ENCODE measurements around the gene LRRIQ3.
"Not testable (repeated sequence)": the region's sequence is repeated elsewhere in the genome, so short reads cannot be mapped to it uniquely, and the experiment has no call there.

Gene LRRIQ3, protein sequence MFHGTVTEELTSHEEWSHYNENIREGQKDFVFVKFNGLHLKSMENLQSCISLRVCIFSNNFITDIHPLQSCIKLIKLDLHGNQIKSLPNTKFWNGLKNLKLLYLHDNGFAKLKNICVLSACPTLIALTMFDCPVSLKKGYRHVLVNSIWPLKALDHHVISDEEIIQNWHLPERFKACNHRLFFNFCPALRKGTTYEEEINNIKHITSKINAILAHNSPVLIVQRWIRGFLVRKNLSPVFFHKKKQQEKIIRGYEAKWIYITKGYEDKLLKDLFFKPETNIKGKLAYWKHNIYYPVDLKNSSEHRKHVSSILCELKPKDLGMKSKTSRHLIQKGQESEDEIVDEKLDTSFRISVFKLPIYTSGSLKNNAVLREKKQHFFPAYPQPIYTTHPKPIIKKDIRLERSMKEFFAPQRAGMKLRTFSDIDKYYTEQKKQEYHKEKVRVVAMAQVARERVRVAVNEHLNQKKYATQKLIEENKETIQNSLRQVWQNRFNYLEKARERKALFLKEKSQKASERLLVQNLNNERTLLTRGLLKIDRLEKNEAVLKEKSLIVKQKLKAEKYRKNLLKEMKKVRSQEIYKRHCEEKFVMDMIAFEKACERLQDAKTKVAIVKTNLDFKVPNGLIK

DNA sequence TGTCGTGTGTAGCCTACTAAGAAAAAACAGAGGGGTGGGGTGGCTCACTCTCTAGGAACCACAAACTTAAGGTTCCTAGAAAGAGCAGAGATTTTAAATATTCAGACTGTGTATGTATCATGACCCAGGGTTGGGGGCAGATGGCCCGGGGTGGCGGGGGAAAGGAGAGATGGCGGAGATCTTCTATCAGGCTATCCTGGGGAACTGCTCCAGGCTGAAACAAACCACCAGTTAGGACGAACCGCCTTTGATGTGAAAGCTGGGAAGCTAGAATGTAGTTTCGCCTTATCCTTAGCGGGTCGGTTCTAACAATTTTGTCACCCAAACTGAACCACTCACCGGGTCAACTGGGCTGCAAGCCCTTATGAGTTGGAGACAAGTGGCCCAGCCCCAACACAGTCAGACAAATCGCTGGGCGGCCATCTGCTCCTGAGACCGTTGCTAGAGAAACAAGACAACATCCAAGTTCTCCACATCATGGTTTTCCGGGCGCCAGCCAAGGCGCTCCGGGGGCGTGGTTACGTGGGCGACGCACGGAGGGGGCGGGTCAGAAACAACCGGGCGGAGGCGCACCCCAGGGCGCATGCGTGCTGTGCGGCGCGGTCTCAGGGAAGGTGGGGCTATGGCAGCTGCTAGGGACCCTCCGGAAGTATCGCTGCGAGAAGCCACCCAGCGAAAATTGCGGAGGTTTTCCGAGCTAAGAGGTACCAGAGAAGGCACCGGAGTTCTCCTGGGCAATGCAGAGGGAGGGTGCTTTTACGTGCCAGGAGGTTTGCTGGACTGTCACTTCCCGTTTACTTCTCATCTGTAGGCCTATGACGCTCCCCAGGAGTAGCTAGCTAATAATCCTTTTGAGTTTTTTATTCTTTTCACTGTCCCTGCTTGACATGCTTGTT, at the start of gene LRRIQ3, which contains the start of gene FPGT:
Gene LRRIQ3 (minus strand): TSS at position 520 of the 896 bp plus-strand sequence. CDS start 14,492 bp downstream, outside the sequence.
Gene FPGT (plus strand): TSS at position 586 of the 896 bp plus-strand sequence. CDS start 37 bp downstream, at position 623.
- DNase-seq = peak; percentile 97

DNA sequence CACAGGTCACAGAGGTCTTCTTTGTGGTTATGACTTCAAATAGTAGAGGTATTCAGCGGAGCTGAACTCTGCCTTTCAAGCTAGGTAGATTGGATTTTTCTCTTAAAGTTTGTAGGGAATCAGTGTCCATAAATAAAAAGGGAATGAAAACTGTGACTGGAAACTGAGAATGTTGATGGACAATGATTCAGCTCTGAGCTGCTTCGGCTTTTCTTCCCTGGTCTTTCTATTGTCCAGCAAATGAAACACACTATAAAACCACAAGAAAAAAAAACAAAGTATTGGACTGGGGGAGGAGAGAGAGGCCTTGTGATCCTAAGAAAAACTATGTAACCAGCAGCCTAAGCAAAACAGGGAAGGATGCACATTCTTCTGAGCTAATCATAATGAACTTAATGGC, 48.3 kb upstream of the LRRIQ3 start:
- DNase-seq = no peak

DNA sequence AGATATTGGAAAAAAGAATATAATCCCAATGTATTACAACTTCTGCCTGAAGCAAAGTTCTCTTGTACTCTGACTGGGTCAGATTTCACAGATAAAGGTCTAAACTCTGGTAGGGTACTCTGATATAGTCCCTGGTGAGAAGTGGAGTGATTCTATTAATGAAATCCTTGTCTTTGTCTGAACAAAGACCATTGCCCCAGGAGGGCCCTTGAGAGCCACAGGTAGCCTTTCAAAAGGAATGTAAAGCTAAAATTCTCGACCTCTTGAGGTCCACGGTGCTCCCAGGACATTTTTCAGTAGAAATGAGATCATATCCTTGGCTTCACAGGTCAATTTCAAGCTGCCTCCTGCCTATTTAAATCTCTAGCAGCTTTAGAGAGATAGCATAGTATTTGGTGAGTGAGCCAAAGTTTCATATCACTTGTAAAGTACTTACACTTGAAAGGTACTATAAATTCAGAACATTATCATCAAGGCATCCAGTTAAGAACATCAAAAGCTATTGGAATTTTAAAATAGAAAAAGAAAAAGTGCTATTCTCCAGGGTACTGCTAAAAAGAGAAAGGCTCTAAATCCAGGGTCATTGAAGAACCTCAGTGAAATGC, 47.3 kb upstream of the LRRIQ3 start:
- DNase-seq = peak; percentile 13

DNA sequence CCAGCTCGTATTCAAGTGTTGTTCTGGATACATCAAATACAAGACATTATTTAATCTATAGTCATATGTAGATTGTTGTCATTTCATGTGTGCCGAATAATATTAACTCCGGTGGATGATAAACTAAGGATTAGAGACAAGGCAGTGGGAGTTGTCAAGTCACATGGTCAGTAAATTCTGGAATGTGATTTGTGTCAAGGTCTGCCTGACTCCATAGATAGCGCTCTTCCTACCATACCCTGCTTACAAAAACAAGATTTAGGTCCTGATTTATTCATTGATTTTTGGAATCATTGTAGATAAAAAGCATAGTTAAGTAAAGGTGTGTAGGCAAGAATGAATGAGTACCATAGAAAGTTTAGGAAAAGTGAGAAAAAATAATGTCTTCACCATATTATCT, 39.8 kb upstream of the LRRIQ3 start:
- DNase-seq = no peak

DNA sequence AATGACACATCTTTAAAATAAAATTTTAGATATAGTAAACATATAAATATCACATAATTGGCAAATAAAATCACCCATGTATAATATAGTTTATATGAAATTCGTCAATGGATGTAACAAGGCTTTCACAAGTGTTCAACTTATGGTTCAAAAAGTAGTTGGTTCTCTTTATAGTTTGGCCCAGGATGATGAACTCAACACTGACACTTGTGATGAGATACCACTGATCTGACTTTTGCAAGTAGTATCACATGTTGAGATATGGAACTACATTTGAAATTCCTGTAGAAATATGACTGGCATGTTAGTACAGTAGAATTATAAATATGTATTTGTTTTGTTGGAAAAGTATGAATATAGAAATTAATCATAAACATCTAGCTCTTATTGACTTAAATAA, 39.1 kb upstream of the LRRIQ3 start:
- no peak for DNase-seq

DNA sequence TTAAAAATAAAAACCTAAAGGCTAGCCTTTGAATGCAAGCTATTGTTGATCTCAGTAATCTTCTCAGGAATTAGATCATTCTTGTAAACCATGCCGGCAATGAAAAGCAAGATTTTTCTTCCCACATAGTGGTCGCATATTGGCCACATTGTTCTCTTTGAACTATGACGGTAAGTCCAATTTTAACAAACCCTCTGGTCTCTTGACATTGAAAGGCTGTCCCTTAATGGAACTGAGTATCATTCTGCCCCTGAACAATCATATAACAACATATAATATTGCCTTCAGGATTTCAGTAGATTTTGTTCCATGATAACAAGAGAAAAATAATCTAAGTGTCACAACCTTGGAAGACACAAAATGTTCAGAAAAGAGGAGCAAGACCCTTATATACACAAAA, 38.5 kb upstream of the LRRIQ3 start:
- no peak for DNase-seq

DNA sequence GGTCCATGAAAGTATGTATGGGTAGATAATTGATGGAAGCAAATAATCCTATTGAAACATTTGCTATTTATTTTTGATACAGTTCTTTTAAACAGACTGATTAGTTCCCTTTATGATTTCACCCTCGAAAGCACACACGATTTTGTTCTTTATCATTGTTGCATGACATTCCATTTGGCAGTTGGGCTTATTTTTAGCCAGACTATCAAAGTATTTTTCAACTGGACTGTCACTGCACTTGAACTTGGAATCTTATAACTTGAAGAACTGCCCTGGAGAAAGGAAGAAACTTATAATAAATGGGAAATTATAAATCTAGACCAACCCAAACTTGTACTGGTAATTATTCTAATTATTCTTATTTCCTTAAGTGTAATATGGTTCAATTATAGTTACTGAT, 37.2 kb upstream of the LRRIQ3 start, which contains the start of gene TNNI3K:
Gene TNNI3K (plus strand): TSS at position 235 of the 400 bp plus-strand sequence. CDS start 65 bp downstream, at position 300.
- DNase-seq = no peak

DNA sequence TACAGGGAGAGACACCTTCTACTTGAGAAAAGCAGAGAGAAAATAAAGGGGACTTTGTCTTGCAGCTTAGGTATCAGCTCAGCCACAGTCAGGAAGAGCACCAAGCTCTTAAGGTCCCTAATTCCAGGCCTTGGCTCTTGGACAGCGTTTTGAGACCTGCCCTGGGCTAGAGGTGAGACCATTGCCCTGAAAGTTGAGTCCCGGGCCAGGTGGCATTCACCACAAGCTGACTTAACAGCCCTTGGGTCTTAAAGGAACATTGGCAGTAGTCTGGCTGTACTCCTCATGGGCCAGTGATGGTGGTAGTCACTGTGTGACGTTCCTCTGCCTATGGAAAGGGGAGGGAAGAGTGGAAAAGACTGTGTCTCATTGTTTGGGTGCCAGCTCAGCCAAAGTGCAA, 25.5 kb upstream of the LRRIQ3 start:
- no peak for DNase-seq

DNA sequence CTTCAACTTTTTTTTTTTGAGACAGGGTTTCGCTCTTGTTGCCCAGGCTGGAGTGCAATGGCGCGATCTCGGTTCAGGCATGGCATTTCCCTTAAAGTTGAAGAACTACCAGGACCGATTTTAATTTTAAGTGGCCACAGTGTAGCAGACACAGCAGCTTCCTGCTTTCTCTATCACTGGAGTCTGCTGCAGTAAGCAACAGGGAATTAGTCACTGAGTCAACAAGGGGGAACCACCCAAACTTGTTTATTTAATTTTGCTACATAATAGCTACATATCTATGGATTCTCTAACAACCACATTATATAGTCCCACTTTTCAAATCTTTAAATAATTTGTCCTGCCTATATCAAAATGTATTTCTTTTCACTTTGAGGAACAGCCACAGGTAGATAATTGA, 24.7 kb upstream of the LRRIQ3 start:
- DNase-seq = no peak

DNA sequence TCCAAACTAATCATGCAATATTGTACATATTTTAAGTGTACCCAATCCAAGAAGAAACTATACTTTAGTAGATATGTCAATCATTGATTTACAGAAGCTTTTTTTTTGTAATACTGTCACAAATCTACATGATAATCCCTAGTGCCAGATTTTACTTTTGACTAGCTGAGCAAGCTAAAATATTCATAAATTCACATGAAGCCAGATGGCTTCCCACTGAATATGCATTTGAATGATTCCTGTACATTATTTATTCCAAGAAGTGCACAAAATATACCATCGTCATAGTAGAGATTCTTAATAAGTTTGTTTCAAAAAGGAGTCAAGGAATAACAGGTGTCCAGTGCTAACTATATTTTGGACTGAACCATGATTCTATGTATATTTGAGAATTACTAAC, 17.3 kb upstream of the LRRIQ3 start:
- DNase-seq = no peak

DNA sequence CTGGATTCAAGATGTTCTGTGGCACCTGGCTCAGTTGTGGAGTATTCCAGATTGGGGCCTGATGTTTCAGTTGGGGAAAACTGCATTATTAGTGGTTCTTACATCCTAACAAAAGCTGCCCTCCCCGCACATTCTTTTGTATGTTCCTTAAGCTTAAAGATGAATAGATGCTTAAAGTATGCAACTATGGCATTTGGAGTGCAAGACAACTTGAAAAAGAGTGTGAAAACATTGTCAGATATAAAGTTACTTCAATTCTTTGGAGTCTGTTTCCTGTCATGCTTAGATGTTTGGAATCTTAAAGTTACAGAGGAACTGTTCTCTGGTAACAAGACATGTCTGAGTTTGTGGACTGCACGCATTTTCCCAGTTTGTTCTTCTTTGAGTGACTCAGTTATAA, 7.3 kb upstream of the LRRIQ3 start:
- DNase-seq = no peak

DNA sequence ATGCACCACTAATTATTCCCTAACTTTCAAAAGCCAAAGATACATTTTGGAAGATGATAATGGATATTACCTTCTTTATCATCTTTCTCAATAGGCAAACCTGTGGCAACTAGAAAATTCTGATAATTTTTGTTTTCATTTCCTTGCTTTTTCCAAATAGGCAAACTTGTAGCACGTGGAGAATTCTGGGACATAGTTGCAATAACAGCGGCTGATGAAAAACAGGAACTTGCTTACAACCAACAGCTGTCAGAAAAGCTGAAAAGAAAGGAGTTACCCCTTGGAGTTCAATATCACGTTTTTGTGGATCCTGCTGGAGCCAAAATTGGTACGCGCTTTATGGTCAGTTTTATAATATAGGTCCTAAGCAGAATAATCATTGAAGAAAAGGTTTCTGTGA, 1.5 kb upstream of the LRRIQ3 start:
- no peak for DNase-seq

DNA sequence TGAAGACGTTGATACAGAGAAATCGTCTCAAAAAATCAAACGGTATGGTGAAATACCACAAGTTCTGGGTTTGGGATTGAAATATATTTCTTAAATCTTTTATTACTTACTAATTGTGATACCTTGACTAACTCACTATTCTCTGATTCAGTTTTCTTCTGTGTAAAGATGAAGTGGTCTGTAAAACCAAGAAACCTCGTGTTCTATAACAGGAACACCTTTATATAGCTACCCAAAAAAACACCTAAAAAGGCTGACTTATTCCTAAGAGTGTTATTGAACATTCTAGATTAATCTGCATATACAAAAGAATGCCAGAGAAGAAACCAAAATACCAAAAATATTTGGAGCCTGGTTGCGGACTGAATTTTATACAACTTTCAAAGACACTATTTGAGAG, 721 bp downstream of the LRRIQ3 start:
- DNase-seq = no peak

DNA sequence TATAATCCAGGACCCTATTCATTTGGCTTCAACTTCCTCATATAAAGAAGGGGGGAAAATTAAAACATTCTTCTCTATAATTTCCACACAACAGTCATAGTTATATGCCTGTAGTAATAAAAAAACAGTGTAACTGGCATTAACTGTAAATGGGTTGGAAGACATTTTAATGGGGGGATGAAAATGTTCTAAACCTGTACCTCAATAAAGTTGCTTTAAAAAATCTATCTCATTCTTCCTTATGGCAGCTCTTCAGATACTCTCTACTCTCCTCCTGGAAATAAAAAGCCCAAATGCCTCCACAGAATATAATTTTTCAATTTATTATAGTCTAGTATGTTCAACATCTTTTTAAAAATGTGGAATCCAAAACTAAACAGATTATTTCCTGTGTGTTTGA, 2.6 kb downstream of the LRRIQ3 start:
- DNase-seq = no peak

DNA sequence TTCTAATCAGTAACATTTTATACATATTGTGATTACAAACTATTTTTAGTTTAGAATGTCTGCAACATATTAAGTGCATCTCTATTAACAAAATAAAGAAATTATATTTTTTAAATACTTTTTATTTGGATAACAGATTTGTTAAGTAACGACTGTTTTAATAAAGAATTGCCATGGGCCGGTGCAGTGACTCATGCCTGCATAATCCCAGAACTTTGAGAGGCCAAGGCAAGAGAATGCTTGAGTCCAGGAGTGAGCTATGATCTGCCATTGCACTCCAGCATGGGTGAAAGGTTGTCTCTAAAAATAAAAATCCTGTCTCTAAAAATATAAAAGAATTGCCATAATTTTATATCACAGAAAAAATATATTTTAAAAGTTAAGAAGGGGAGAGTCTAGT, 4.1 kb downstream of the LRRIQ3 start:
- no peak for DNase-seq

DNA sequence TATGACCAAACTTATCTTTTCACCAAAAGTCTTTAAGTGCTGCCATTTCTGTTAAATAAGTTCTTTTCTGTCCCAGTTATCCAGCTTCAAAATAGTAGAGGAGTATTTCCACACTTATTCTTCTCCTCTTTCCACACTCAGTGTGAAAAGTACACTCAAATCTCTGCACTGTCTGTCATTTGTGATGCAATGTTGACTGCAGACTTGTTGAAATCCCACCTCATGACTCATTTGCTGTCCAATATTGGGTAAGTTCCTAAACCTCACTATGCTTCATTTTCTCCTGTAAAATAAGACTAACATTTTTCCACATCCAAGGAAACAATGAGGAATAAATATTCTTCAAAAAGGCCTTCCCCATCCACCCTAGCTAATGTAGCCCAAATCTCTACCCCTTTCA, 17.5 kb downstream of the LRRIQ3 start:
- no peak for DNase-seq

DNA sequence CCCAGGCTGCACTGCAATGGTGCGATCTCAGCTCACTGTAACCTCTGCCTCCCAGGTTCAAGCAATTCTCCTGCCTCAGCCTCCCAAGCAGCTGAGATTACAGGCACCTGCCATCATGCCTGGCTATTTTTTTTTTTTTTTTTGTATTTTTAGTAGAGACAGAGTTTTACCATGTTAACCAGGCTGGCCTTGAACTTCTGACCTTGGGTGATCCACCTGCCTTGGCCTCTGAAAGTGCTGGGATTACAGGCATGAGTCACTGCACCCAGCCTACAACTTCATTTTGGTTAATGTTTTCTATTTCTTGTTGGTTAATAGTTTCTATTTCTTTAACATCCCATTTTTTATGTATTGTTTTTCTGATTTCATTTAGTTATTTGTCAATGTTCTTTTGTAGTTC, 23.6 kb downstream of the LRRIQ3 start:
- DNase-seq = not testable (repeated sequence)

DNA sequence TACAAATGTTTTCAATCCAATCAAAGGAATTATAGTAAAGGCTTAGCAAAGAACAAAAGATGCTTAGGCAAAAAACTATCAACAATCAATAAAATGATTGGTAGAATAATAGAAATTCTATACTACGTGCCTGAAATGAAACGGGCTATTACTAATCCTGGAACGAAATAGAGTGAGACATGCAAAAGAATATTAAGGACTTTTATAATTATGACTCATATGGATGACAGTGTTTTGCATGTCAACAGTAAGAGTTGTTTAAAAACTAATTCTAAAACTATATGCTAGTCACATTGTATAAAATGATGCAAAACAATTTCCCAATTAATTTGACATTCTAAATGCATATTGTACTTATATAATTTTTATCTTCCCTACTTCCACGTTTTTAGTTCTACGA, 35.6 kb downstream of the LRRIQ3 start:
- DNase-seq = no peak

DNA sequence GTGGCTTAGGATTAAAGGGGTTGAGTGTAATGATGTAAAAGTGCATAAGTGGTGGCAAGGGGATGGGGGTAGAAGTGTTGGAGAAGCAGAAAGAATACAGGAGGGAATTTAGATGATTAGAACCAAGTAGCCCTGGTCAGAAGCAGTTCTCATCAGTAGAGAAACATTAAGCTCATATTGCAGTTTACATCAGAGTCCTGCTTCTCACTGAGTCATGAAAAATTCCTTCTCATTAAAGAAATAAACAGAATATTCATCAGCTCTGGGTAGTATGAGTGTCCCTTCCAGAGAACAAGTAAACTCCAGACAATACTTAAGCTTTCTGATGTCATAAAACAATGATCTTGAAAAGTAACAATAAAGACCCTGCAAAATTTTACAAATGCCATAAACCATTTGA, 36.5 kb downstream of the LRRIQ3 start:
- no peak for DNase-seq

DNA sequence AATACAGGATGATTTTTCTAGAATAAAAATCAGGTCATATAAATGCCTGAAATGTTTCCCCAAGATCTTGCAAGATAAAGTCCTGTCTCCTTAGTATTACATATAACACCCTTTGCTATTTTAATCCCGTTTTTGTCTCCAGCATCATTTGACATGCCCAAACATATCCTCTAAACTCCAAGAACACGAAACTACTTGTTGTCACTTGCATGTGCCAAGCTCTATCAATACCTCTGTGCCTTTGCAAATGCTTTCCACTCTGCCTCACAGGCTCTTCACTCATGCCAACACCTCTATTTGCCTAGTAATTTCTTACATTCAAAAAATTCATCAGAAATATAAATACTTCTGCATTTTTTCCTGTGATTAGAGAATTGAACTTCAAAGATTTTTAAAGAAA, 37.9 kb downstream of the LRRIQ3 start:
- no peak for DNase-seq

DNA sequence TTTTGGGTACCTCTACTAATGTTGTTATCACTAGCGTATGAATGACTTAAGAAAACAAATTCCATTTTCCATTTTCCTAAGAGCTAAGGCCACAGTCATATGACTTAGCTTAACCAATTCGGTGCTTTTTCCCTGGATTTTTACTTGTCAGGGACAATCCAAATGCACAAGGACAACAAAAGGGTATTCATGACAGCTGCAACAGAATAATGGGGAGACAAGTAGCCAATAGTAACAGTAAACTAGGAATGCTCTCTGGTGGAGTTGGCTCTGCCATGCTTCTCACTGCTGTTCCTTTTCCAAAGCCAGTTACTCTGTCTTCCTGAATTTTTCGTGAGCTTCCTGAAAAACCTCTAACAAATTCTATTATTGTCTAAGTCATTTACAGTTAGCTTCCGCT, 52.9 kb downstream of the LRRIQ3 start:
- no peak for DNase-seq

DNA sequence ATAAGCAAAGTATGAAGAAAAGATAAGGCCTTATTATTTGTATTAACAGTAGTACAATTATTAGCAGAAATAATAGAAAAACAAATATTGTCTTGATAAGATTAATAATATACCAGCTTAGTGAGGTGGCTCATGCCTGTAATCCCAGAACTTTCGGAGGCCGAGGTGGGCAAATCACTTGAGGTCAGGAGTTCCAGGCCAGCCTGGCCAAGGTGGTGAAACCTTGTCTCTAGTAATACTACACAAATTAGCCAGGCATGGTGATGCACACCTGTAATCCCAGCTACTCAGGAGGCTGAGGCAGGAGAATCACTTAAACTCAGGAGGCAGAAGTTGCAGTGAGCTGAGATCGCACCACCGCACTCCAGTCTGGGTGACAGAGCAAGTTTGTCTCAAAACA, 80.6 kb downstream of the LRRIQ3 start:
- DNase-seq = not testable (repeated sequence)

DNA sequence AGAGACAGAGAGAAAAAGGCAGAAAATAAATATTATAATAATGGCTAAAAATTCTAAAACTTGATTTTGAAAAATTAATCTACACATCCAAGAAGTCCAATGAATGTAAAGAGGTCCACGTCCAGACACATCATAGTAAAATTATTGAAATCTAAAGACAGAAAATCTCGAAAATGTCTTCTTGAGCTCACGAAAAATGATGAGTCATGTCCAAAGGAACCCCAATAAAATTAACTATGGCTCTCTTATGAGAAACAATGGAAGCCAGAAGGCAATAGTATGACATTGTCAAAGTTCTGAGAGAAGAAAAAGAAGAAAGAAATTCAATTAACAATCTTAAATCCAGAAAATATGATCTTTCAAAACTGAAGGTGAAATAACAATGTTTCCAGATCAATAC, 84.6 kb downstream of the LRRIQ3 start:
- DNase-seq = no peak
